Measurements from ENCODE around the gene ECSIT. TPM values are rescaled to one million over a fixed set of nuclear protein-coding genes. Genes with fewer than 3 reads are reported as not detected.
"Not testable (repeated sequence)": the region's sequence is repeated elsewhere in the genome, so short reads cannot be mapped to it uniquely, and the experiment has no call there.

ECSIT gene
- 92.9 TPM for total RNA-seq
- long read RNA-seq, transcript ECSIT-202 (8 exons, 1,700 nt) = major isoform, 199 of 243 reads
- long read RNA-seq, partial matches to known transcripts = 9 of 243 reads
- long read RNA-seq, other reads (novel, unspliced or antisense) = 32 of 243 reads

- peak; percentile 98 for DNase-seq (ENCODE audit: low spot score)
- intact Hi-C loops (cut with DNase I) = no loop called here
Measured at GRCh38 chr19:11528551-11529341, at the start of gene ECSIT. TSS of gene ECSIT (minus strand) at chr19:11529134. CDS start at chr19:11519170, 9,964 bp downstream.

- intact Hi-C loops (cut with DNase I) = no loop called here
Measured at GRCh38 chr19:11577451-11578257, 48.7 kb upstream of the ECSIT start, which contains the start of gene ACP5. TSS of gene ACP5 (minus strand) at chr19:11577645. CDS start at chr19:11577317, 328 bp downstream.

GRCh38 chr19:11576227-11576626, 47.3 kb upstream of the ECSIT start:
- intact Hi-C loops (cut with DNase I) = no loop called here
- no peak for DNase-seq (ENCODE audit: low spot score)

More at GRCh38 chr19:11577451-11578257, 48.7 kb upstream of the ECSIT start, which contains the start of gene ACP5:
- no peak for DNase-seq (ENCODE audit: low spot score)

- intact Hi-C loops (cut with DNase I) = no loop called here
- DNase-seq (ENCODE audit: low spot score) = no peak
Measured at GRCh38 chr19:11574689-11575088, 45.8 kb upstream of the ECSIT start.

- intact Hi-C loops (cut with DNase I) = not testable (repeated sequence)
Measured at GRCh38 chr19:11573763-11574162, 44.8 kb upstream of the ECSIT start.

GRCh38 chr19:11573354-11573753, 44.4 kb upstream of the ECSIT start:
- DNase-seq (ENCODE audit: low spot score); intact Hi-C loops (cut with DNase I): not testable (repeated sequence)

More at GRCh38 chr19:11573763-11574162, 44.8 kb upstream of the ECSIT start:
- DNase-seq (ENCODE audit: low spot score) = not testable (repeated sequence)

- intact Hi-C loops (cut with DNase I) = no loop called here
- no peak for DNase-seq (ENCODE audit: low spot score)
Measured at GRCh38 chr19:11570039-11570462, 41.1 kb upstream of the ECSIT start.

GRCh38 chr19:11566164-11566563, 37.2 kb upstream of the ECSIT start:
- intact Hi-C loops (cut with DNase I) = no loop called here
- DNase-seq (ENCODE audit: low spot score) = no peak

GRCh38 chr19:11565649-11565980, 36.7 kb upstream of the ECSIT start:
- DNase-seq (ENCODE audit: low spot score); intact Hi-C loops (cut with DNase I): not testable (repeated sequence)

GRCh38 chr19:11564082-11564807, 35.3 kb upstream of the ECSIT start:
- intact Hi-C loops (cut with DNase I) = not testable (repeated sequence)

GRCh38 chr19:11563532-11563931, 34.6 kb upstream of the ECSIT start:
- DNase-seq (ENCODE audit: low spot score) = no peak
- intact Hi-C loops (cut with DNase I) = no loop called here

More at GRCh38 chr19:11564082-11564807, 35.3 kb upstream of the ECSIT start:
- not testable (repeated sequence) for DNase-seq (ENCODE audit: low spot score)

GRCh38 chr19:11560404-11561051, 31.6 kb upstream of the ECSIT start:
- no peak for DNase-seq (ENCODE audit: low spot score)
- intact Hi-C loops (cut with DNase I) = no loop called here

GRCh38 chr19:11558881-11559828, 30.2 kb upstream of the ECSIT start, which contains the start of gene ELOF1:
TSS of gene ELOF1 (minus strand) at chr19:11559230. CDS start at chr19:11554347, 4,883 bp downstream.
- intact Hi-C loops (cut with DNase I) = no loop called here
- peak; percentile 99 for DNase-seq (ENCODE audit: low spot score)

GRCh38 chr19:11556634-11557420, 27.9 kb upstream of the ECSIT start:
- no peak for DNase-seq (ENCODE audit: low spot score)
- intact Hi-C loops (cut with DNase I) = no loop called here

GRCh38 chr19:11555246-11555645, 26.3 kb upstream of the ECSIT start:
- intact Hi-C loops (cut with DNase I) = no loop called here
- DNase-seq (ENCODE audit: low spot score) = no peak

- DNase-seq (ENCODE audit: low spot score) = no peak
- intact Hi-C loops (cut with DNase I) = no loop called here
Measured at GRCh38 chr19:11554160-11554559, 25.2 kb upstream of the ECSIT start.

Measured in cardiac septum (tissue), 1 donor.